SH-SY5Y (cell line): ENCODE data around the gene RANBP17.

Experiments used
- GATA2 ChIP-seq: IDR thresholded peaks from 2 replicates; pipeline ENCODE4 v1.6.1; 2011; ENCODE audit warnings: mild to moderate bottlenecking, low read depth, low read length
- GATA3 ChIP-seq: IDR thresholded peaks from 2 replicates; pipeline ENCODE4 v1.6.1; 2011; ENCODE audit warnings: low read depth, mild to moderate bottlenecking, low read length, moderate library complexity

The RANBP17 gene

GRCh38 chr5:170861917-170862766 lies at the start of gene RANBP17:
TSS of gene RANBP17 (plus strand) at chr5:170862018.
- TF ChIP-seq GATA3 (no peak), GATA2 (no peak)

DNA sequence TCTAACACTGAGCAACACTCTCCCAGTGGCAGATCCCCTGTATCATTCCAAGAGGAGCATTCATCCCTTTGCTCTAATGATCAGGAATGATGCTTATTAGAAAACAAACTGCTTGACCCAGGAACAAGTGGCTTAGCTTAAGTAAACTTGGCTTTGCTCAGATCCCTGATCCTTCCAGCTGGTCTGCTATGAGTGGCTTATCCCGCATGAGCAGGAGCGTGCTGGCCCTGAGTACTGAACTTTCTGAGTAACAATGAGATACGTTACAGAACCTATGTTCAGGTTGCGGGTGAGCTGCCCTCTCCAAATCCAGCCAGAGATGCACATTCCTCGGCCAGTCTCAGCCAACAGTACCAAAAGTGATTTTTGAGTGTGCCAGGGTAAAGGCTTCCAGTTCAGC lies 48.6 kb upstream of the RANBP17 start:
- TF ChIP-seq GATA2: no peak

- TF ChIP-seq GATA3: no peak
- no peak for TF ChIP-seq GATA2
Observed at GRCh38 chr5:170817195-170817594, 44.6 kb upstream of the RANBP17 start.

GRCh38 chr5:170818232-170818631 lies 43.6 kb upstream of the RANBP17 start:
- TF ChIP-seq GATA2 (no peak), GATA3 (no peak)

GRCh38 chr5:170819824-170820223 lies 42.0 kb upstream of the RANBP17 start:
- no peak for TF ChIP-seq GATA2
- TF ChIP-seq GATA3: no peak

DNA sequence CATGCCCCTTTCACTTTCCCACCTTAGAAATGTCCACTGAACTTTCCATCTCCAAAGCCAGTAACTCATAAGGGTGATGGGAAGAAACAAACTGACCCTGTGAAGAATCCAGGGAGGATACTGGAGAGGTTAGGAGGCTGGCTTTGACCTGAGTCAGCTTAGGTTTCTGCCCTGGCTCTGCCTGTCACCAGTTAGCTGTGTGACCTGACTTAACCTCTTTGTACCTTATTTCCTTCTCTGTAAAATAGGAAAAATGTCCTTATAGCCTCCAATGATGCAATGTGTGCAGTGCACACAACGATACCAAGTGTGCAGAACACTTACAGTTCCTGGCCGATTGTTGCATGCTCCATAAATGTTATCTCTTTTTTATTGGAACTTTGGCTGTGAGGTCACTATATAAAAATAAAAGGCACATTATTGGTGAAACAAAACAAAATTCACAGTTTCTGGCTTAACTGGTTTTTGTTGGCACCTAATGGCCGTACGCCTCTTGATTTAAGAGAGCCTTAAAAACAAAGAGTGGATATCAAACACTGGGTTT lies 40.5 kb upstream of the RANBP17 start:
- TF ChIP-seq GATA3: no peak
- no peak for TF ChIP-seq GATA2

- TF ChIP-seq GATA2 (no peak), GATA3 (no peak)
Observed at GRCh38 chr5:170826117-170826516, 35.7 kb upstream of the RANBP17 start.

DNA sequence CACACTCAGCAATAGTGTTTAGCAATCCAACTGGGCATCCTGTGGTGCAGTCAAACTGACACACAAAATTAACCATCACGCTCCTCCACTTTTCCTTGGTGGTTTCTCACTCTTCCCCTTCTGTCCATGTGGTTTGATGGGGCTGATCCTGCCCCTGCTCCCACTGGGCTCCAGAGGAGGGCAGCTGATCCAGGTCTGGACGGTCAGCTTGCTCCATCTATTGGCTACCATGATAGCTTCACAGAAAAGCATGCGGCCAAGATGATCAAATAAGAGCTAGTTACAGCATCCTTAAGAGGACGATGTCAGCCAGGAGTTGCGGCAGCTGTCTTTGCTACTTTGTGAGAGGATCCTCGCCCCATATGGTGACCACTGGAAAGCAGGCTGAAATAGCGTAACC lies 29.6 kb upstream of the RANBP17 start:
- no peak for TF ChIP-seq GATA2
- no peak for TF ChIP-seq GATA3

DNA sequence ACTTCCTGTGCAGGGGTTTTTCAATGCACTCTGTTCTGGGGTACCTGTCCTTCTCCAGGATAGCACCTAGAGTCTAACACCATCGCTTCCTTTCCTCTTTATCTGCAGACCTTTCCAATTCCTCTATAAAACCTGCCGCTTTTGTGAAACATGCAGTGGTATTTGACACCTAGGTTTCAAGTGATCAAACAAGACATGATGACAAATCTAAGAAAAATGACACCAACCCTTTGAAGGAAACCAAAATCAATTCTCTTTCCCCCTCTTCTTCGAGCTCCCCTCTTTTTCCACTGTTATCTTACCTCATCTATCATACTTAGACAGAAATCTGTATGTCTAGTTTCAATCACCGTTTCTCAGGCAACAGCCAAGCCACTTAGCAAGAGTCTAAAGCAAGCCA lies 25.6 kb upstream of the RANBP17 start:
- TF ChIP-seq GATA2: no peak
- TF ChIP-seq GATA3: no peak

- TF ChIP-seq GATA3: no peak
- no peak for TF ChIP-seq GATA2
Observed at GRCh38 chr5:170843870-170844269, 17.9 kb upstream of the RANBP17 start.

DNA sequence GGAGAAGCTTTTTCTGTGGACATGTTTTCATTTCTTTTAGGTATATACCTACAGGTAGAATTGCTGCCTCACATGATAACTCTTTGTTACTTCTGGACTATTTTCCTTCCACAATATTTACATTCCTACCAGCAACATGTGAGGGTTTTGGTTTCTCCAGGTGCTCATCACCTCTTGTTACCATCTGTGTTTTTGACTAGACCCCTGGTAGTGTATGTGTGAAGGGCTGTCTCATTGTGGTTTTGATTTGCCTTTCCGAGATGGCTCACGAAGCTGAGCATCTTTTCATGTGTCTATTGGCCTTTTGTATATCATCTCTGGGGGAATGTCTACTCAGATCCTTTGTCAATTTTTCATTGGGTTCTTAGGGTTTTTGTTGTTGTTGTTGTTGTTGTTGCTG lies 17.2 kb upstream of the RANBP17 start:
- TF ChIP-seq GATA3 (no peak), GATA2 (no peak)

GRCh38 chr5:170846416-170846815 lies 15.4 kb upstream of the RANBP17 start:
- TF ChIP-seq GATA3 (no peak), GATA2 (no peak; the same call in 1 of the 2 replicates)

DNA sequence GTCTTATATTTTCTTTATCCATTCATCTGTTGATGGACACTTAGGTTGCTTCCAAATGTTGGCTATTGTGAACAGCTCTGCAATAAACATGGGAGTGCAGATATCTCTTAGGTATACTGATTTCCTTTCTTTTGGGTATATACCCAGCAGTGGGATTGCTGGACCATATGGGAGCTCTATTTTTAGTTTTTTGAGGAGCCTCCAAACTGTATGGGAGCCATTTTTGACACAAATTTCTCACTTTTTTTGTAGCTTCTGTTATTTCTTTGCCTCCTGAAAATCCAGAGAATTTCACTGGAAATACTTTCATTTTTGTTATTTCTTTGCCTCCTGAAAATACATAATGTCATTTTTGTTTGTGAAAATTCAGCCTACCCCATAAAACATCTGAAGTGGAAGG lies 15.0 kb upstream of the RANBP17 start:
- TF ChIP-seq GATA3 (no peak), GATA2 (no peak)

DNA sequence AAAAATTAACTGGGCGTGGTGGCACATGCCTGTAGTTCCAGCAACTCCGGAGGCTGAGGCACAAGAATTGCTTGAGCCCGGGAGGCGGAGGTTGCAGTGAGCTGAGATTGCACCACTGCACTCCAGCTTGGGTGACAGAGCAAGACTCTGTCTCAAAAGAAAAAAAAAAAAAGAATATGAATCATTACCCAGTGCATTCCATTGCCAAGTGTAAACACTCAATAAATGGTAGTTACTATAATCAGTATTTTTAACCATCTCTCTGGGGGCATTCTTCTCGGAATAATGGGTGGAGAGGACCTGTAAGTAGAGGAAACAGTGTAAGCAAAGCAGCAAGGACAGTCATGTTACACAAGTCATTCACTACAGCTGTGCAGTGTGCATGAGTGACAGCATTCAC lies 13.8 kb upstream of the RANBP17 start:
- TF ChIP-seq GATA3 (no peak), GATA2 (no peak)

- TF ChIP-seq GATA3: no peak
- no peak for TF ChIP-seq GATA2
Observed at GRCh38 chr5:170849374-170849773, 12.4 kb upstream of the RANBP17 start.
